IPS DF 6.9 (cell line): Measurements from ENCODE around the gene APBB2.

Source experiments
- DNase-seq: peaks from one replicate; pipeline ENCODE4 v3.0.0-alpha.2; 2013; ENCODE audit warnings: low read depth, low spot score
- H3K27ac ChIP-seq: one replicate; pipeline ENCODE4 v1.5.1; 2013; ENCODE audit warnings: low read length, control low read depth
- H3K27me3 ChIP-seq: 2 replicates; pipeline ENCODE4 v1.6.1; 2013; ENCODE audit warnings: mild to moderate bottlenecking, low read length; ENCODE audit not compliant: control insufficient read depth, insufficient read depth
- H3K36me3 ChIP-seq: 2 replicates; pipeline ENCODE4 v1.6.1; 2013; ENCODE audit warnings: low read length; ENCODE audit not compliant: control insufficient read depth, insufficient read depth
- H3K4me1 ChIP-seq: 2 replicates; pipeline ENCODE4 v1.6.1; 2013; ENCODE audit warnings: low read length; ENCODE audit not compliant: control insufficient read depth, insufficient read depth
- H3K4me3 ChIP-seq: 2 replicates; pipeline ENCODE4 v1.5.1; 2013; ENCODE audit warnings: mild to moderate bottlenecking, low read length
- H3K9me3 ChIP-seq: 2 replicates; pipeline ENCODE4 v1.6.1; 2013; ENCODE audit warnings: low read length, inconsistent platforms; ENCODE audit not compliant: control insufficient read depth, insufficient read depth
- WGBS: extraction: QIAGEN DNeasy Blood & Tissue Kit; methylation state at CpG from one replicate; pipeline ENCODE4 v1.1.7; 2013; ENCODE audit warnings: mixed read lengths, missing lambda C conversion rate; ENCODE audit not compliant: insufficient read length, insufficient coverage; 5-methylcytosine and 5-hydroxymethylcytosine counted together

Gene APBB2

GRCh38 chr4:41205854-41206460, 8.4 kb downstream of the APBB2 start:
- Histone ChIP-seq H3K9me3 (no peaks in the 10 kb centered on the region), H3K27ac (no peak overlapping the region), H3K36me3 (no peaks in the 10 kb centered on the region), H3K4me1 (0 out of 2 replicates have a peak, but pooled peaks cover 2% of the 10 kb centered on the region), H3K27me3 (no peaks in the 10 kb centered on the region), H3K4me3 (no peak overlapping the region)
- DNase-seq = no peak
- WGBS = no CpG with 5 or more reads among the region's 2 CpGs

- WGBS = no CpG with 5 or more reads among the region's 3 CpGs
- Histone ChIP-seq H3K36me3 (no peaks in the 10 kb centered on the region), H3K27ac (no peak overlapping the region), H3K27me3 (no peaks in the 10 kb centered on the region), H3K4me1 (0 out of 2 replicates have a peak, but pooled peaks cover 2% of the 10 kb centered on the region), H3K9me3 (no peaks in the 10 kb centered on the region), H3K4me3 (no peak overlapping the region)
- DNase-seq = no peak
These were observed 9.2 kb downstream of the APBB2 start for GRCh38 chr4:41205130-41205529.

- WGBS = no CpG with 5 or more reads among the region's 8 CpGs
- H3K36me3 ChIP-seq = no peaks in the 10 kb centered on the region
- no peaks in the 10 kb centered on the region for H3K9me3 ChIP-seq
- DNase-seq = no peak
- no peaks in the 10 kb centered on the region for H3K27me3 ChIP-seq
- H3K4me1 ChIP-seq = 0 out of 2 replicates have a peak, but pooled peaks cover 2% of the 10 kb centered on the region
- H3K4me3 ChIP-seq = no peak overlapping the region
- no peak overlapping the region for H3K27ac ChIP-seq
These were observed 9.9 kb downstream of the APBB2 start for GRCh38 chr4:41204400-41204978.

- Histone ChIP-seq H3K36me3 (no peaks in the 10 kb centered on the region), H3K27ac (no peak overlapping the region), H3K9me3 (no peaks in the 10 kb centered on the region), H3K4me3 (no peak overlapping the region), H3K4me1 (0 out of 2 replicates have a peak, but pooled peaks cover 2% of the 10 kb centered on the region), H3K27me3 (no peaks in the 10 kb centered on the region)
- no peak for DNase-seq
- WGBS = no CpG with 5 or more reads among the region's 6 CpGs
These were observed 10.5 kb downstream of the APBB2 start for GRCh38 chr4:41203841-41204240.

GRCh38 chr4:41202820-41203568, 11.3 kb downstream of the APBB2 start:
- Histone ChIP-seq H3K27me3 (no peaks in the 10 kb centered on the region), H3K27ac (no peak overlapping the region), H3K36me3 (no peaks in the 10 kb centered on the region), H3K4me3 (no peak overlapping the region), H3K4me1 (0 out of 2 replicates have a peak, but pooled peaks cover 2% of the 10 kb centered on the region), H3K9me3 (no peaks in the 10 kb centered on the region)
- no peak for DNase-seq
- WGBS = no CpG with 5 or more reads among the region's 4 CpGs

GRCh38 chr4:41202356-41202755, 12.0 kb downstream of the APBB2 start:
- Histone ChIP-seq H3K36me3 (no peaks in the 10 kb centered on the region), H3K9me3 (no peaks in the 10 kb centered on the region), H3K4me1 (0 out of 2 replicates have a peak, but pooled peaks cover 2% of the 10 kb centered on the region), H3K4me3 (no peak overlapping the region), H3K27me3 (no peaks in the 10 kb centered on the region), H3K27ac (no peak overlapping the region)
- DNase-seq = no peak
- no CpG with 5 or more reads among the region's 4 CpGs for WGBS

- WGBS = no CpG with 5 or more reads among the region's 4 CpGs
- H3K27ac ChIP-seq = no peak overlapping the region
These were observed 13.8 kb downstream of the APBB2 start for GRCh38 chr4:41200486-41201017.

GRCh38 chr4:41199788-41200187, 14.6 kb downstream of the APBB2 start:
- no peak overlapping the region for H3K27ac ChIP-seq
- H3K36me3 ChIP-seq = no peaks in the 10 kb centered on the region
- 0 out of 2 replicates have a peak, but pooled peaks cover 2% of the 10 kb centered on the region for H3K4me1 ChIP-seq
- no peaks in the 10 kb centered on the region for H3K9me3 ChIP-seq
- WGBS = no CpG with 5 or more reads among the region's 3 CpGs
- no peak for DNase-seq
- H3K4me3 ChIP-seq = no peak overlapping the region
- H3K27me3 ChIP-seq = no peaks in the 10 kb centered on the region

More at GRCh38 chr4:41200486-41201017, 13.8 kb downstream of the APBB2 start:
- H3K9me3 ChIP-seq = no peaks in the 10 kb centered on the region
- H3K4me3 ChIP-seq = no peak overlapping the region
- 0 out of 2 replicates have a peak, but pooled peaks cover 2% of the 10 kb centered on the region for H3K4me1 ChIP-seq
- H3K27me3 ChIP-seq = no peaks in the 10 kb centered on the region
- H3K36me3 ChIP-seq = no peaks in the 10 kb centered on the region
- no peak for DNase-seq

GRCh38 chr4:41197996-41198395, 16.3 kb downstream of the APBB2 start:
- H3K9me3 ChIP-seq = no peaks in the 10 kb centered on the region
- H3K27ac ChIP-seq = no peak overlapping the region
- no CpG with 5 or more reads among the region's 2 CpGs for WGBS
- H3K36me3 ChIP-seq = no peaks in the 10 kb centered on the region
- no peak for DNase-seq
- H3K27me3 ChIP-seq = no peaks in the 10 kb centered on the region
- H3K4me1 ChIP-seq = no peaks in the 10 kb centered on the region
- H3K4me3 ChIP-seq = no peak overlapping the region

GRCh38 chr4:41197495-41197894, 16.8 kb downstream of the APBB2 start:
- Histone ChIP-seq H3K4me3 (no peak overlapping the region), H3K9me3 (no peaks in the 10 kb centered on the region), H3K4me1 (no peaks in the 10 kb centered on the region), H3K36me3 (no peaks in the 10 kb centered on the region), H3K27me3 (no peaks in the 10 kb centered on the region), H3K27ac (no peak overlapping the region)
- no peak for DNase-seq
- 100% methylated on average over 1 of the region's 3 CpGs for WGBS
